ENCODE results near the gene ITGB4.

The ITGB4 gene

DNA sequence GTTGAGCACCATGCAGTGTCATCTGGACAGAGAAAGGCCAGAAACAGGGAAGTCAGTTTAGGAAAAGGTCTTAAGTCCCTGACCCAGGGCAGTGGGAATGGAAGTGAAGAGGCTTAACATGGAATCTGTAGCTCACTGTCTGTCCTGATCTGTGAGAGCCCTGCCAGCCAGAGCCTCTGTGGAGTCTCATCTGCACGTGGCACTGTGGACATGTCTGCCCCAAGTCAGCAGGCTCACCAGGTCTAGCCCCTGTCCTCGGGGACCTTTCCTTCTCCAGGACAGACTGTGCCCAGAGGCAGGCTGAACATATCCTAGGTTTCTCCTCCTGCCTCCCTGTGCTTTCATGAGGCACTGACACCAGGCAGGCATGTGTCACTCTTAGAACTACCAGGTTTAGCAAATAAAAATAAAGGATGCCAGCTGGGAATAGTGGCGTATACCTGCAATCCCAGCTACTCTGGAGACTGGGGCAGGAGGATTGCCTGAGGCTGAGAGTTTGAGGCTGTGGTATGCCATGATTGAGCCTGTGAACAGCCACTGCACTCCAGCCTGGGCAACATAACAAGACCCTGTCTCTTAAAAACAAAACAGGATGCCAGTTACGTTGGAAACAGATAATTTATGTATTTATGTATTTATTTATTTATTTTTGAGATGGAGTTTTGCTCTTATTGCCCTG lies 85.7 kb downstream of the ITGB4 start:
- Histone ChIP-seq H3K9me3 (ENCODE audit: insufficient read depth, low read length, severe bottlenecking) (no peaks in the 10 kb centered on the region), H3K4me1 (ENCODE audit: insufficient read depth, low read length) (no peaks in the 10 kb centered on the region), H4K20me1 (ENCODE audit: insufficient read depth, low read length) (peaks cover 35% of the 10 kb centered on the region), H3K27ac (ENCODE audit: low read length) (no peak overlapping the region), H3K36me3 (ENCODE audit: insufficient read depth, low read length) (peaks cover 57% of the 10 kb centered on the region), H3K4me3 (ENCODE audit: low read depth in 1 of 2, low read length in 2 of 2) (no peak overlapping the region), H3K79me2 (ENCODE audit: insufficient read depth, low read length) (peaks cover 59% of the 10 kb centered on the region), H3K9ac (ENCODE audit: low read depth, low read length) (no peak overlapping the region), H3K27me3 (ENCODE audit: insufficient read depth, low read length, poor library complexity) (no peaks in the 10 kb centered on the region), H3K4me2 (ENCODE audit: insufficient read depth, low read length) (no peak overlapping the region), H2AFZ (ENCODE audit: low read depth, low read length) (no peak overlapping the region)
- no peak for DNase-seq
- TF ChIP-seq CTCF (IDR thresholded peaks at IDR 0.05; ENCODE audit: borderline replicate concordance, extremely low read depth, low read length, poor library complexity, severe bottlenecking) (no peak), EZH2 (IDR thresholded peaks at IDR 0.05; ENCODE audit: borderline replicate concordance, low read depth, low read length, severe bottlenecking) (no peak)
- ATAC-seq (ENCODE audit: insufficient read depth, low read depth) = no peak
